ENCODE data around the gene TBC1D9. TPM values are rescaled to one million over a fixed set of nuclear protein-coding genes. Genes with fewer than 3 reads are reported as not detected.

Gene TBC1D9
- polyA plus RNA-seq, 3 donors, result 13.6 to 33.5 (median 21.0) TPM

DNA sequence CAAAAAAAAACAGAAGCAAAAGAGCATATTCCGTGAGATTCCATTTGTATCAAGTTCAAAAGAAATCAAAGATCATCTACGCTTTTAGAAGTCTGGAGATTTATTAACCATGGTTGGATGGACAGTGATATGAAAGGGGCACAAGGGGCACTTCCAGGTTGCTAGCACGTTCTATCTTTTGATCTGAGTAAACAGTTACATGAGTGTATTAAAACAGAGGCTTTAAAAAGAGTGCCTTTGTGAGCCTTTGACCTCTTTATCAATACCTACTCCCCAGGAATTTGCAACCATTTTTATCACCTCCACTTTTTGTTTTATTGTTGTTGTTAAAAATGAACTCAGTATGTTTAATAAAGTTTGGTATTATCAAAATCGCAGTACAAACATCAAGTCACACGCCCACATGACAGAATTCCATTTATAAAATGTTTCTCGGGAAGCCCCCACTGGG lies 115.1 kb downstream of the TBC1D9 start:
- Mint-ChIP-seq H3K9me3 (peaks cover 0 to 5% (median 1%) of the 10 kb centered on the region in 7 donors), H3K36me3 (peaks cover 53 to 68% of the 10 kb centered on the region in 2 donors), H3K27ac (peak overlapping the region in 1 of 7 donors; percentile 31), H3K27me3 (ENCODE audit: low read depth in 3 of 3) (peaks cover 0 to 2% (median 0%) of the 10 kb centered on the region in 3 donors), H3K4me3 (no peak overlapping the region), H3K4me1 (no peaks in the 10 kb centered on the region)
- Histone ChIP-seq H3K4me2 (replicated peaks; ENCODE audit: extremely low read depth, low read length, poor library complexity, severe bottlenecking) (no peak overlapping the region), H3K4me1 (ENCODE audit: control insufficient read depth in 1 of 2, insufficient read depth in 2 of 2, low read length in 2 of 2) (no peaks in the 10 kb centered on the region), H3K27ac (ENCODE audit: low read depth in 1 of 2, low read length in 2 of 2) (no peak overlapping the region), H3K36me3 (replicated peaks in 1 of 2; ENCODE audit: control insufficient read depth in 1 of 2, insufficient read depth in 2 of 2, low read length in 2 of 2) (peaks cover 35 to 69% of the 10 kb centered on the region in 2 donors), H2AFZ (ENCODE audit: insufficient read depth, low read depth, low read length, poor library complexity, severe bottlenecking) (no peak overlapping the region), H3K9ac (ENCODE audit: insufficient read depth, low read length, poor library complexity, severe bottlenecking) (no peak overlapping the region), H3K9me3 (replicated peaks in 1 of 2; ENCODE audit: control insufficient read depth in 1 of 2, insufficient read depth in 1 of 2, low read length in 2 of 2) (no peaks in the 10 kb centered on the region), H3K79me2 (ENCODE audit: insufficient read depth, low read length) (no peaks in the 10 kb centered on the region), H4K20me1 (ENCODE audit: insufficient read depth, low read length) (peaks cover 37% of the 10 kb centered on the region), H3K27me3 (ENCODE audit: control insufficient read depth in 2 of 2, insufficient read depth in 2 of 2, low read length in 2 of 2) (no peaks in the 10 kb centered on the region), H3K4me3 (replicated peaks in 1 of 3; ENCODE audit: low read depth in 2 of 3, low read length in 3 of 3) (no peak overlapping the region)
- intact Hi-C loops (cut with micrococcal nuclease), result no loop called here
- DNase-seq, result no peak
- no peak for TF ChIP-seq CTCF (IDR thresholded peaks at IDR 0.05)
- 100% methylated on average over 1 of the region's 6 CpGs for WGBS (ENCODE audit: insufficient coverage)

DNA sequence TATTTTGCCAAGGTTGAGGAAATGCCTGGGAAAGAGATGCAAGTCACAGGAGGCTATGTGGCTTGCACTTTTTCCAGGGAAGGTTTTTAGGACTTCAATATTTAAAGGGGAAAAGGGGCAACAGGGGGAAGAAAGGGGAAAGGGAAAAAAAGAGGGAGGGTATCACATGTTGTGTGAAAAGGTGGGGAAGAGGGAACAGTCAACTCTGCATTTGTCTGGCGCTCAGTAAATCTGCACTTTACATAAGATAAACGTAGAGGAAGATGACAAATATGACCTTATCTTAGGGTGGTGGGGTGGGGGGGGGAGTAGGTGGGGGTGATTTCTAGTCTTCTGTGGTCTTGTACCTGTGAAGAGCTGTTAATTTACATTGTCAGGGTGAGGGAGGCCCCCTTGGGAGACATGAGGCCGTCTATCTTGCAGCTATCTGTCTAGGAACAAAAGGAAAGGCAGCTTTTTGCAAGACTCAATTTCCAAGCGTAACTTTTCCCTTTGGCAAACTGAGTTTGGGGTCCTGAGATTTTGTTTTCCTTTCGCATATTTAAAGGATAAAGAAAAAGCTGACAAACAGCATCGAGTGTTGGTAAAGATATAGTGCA lies 115.9 kb downstream of the TBC1D9 start:
- Histone ChIP-seq H3K4me1 (ENCODE audit: control insufficient read depth in 1 of 2, insufficient read depth in 2 of 2, low read length in 2 of 2) (no peaks in the 10 kb centered on the region), H3K4me2 (replicated peaks; ENCODE audit: extremely low read depth, low read length, poor library complexity, severe bottlenecking) (no peak overlapping the region), H3K4me3 (replicated peaks in 1 of 3; ENCODE audit: low read depth in 2 of 3, low read length in 3 of 3) (no peak overlapping the region), H3K79me2 (ENCODE audit: insufficient read depth, low read length) (no peaks in the 10 kb centered on the region), H3K36me3 (replicated peaks in 1 of 2; ENCODE audit: control insufficient read depth in 1 of 2, insufficient read depth in 2 of 2, low read length in 2 of 2) (peaks cover 29 to 69% of the 10 kb centered on the region in 2 donors), H4K20me1 (ENCODE audit: insufficient read depth, low read length) (peaks cover 33% of the 10 kb centered on the region), H3K27me3 (ENCODE audit: control insufficient read depth in 2 of 2, insufficient read depth in 2 of 2, low read length in 2 of 2) (no peaks in the 10 kb centered on the region), H3K9ac (ENCODE audit: insufficient read depth, low read length, poor library complexity, severe bottlenecking) (no peak overlapping the region), H3K9me3 (replicated peaks in 1 of 2; ENCODE audit: control insufficient read depth in 1 of 2, insufficient read depth in 1 of 2, low read length in 2 of 2) (no peaks in the 10 kb centered on the region), H3K27ac (ENCODE audit: low read depth in 1 of 2, low read length in 2 of 2) (no peak overlapping the region), H2AFZ (ENCODE audit: insufficient read depth, low read depth, low read length, poor library complexity, severe bottlenecking) (no peak overlapping the region)
- no peak overlapping the region for H3K4me3 Mint-ChIP-seq
- intact Hi-C loops (cut with micrococcal nuclease), result no loop called here
- WGBS (ENCODE audit: insufficient coverage), result no CpG with 5 or more reads among the region's 6 CpGs
- peaks cover 47 to 68% of the 10 kb centered on the region in 2 donors for H3K36me3 Mint-ChIP-seq
- DNase-seq, result no peak
- H3K27ac Mint-ChIP-seq, result no peak overlapping the region
- H3K27me3 Mint-ChIP-seq (ENCODE audit: low read depth in 3 of 3), result peaks cover 0 to 2% (median 0%) of the 10 kb centered on the region in 3 donors
- H3K9me3 Mint-ChIP-seq, result peaks cover 0 to 2% (median 1%) of the 10 kb centered on the region in 7 donors
- no peak for TF ChIP-seq CTCF (IDR thresholded peaks at IDR 0.05)
- H3K4me1 Mint-ChIP-seq, result no peaks in the 10 kb centered on the region

All from CD14-positive monocyte (primary cell).